Measurements from ENCODE around the gene SPTLC3. TPM values are rescaled to one million over a fixed set of nuclear protein-coding genes. Genes with fewer than 3 reads are reported as not detected.

The SPTLC3 gene
- total RNA-seq, 2 experiments from 2014 or later = 1.1 to 1.3 TPM

- intact Hi-C loops (cut with DNase I, micrococcal nuclease) = no loop called here
- ATAC-seq (no peak), DNase-seq (no peak)
- no peaks in the 10 kb centered on the region for H3K27me3 Mint-ChIP-seq
- ChIA-PET CTCF (interaction anchor here (0.6 to 1.1 kb wide), 2 partner anchors 17 to 102 kb away, joined by 4 read pairs; no protein-coding TSS in a partner anchor), POLR2A (no interaction called here)
- H3K4me1 Mint-ChIP-seq = peaks cover 5% of the 10 kb centered on the region
- peaks cover 17% of the 10 kb centered on the region for H3K9me3 Mint-ChIP-seq (ENCODE audit: low read depth)
- peaks cover 3% of the 10 kb centered on the region for H3K36me3 Mint-ChIP-seq (ENCODE audit: low read depth)
- H3K4me3 Mint-ChIP-seq = no peak overlapping the region
- H3K27ac Mint-ChIP-seq = no peak overlapping the region
Observed at GRCh38 chr20:13017883-13018535, 9.2 kb downstream of the SPTLC3 start.

- Mint-ChIP-seq H3K4me3 (no peak overlapping the region), H3K36me3 (ENCODE audit: low read depth) (peaks cover 3% of the 10 kb centered on the region), H3K9me3 (ENCODE audit: low read depth) (peaks cover 17% of the 10 kb centered on the region), H3K4me1 (peaks cover 3% of the 10 kb centered on the region), H3K27ac (no peak overlapping the region), H3K27me3 (no peaks in the 10 kb centered on the region)
- CTCF ChIA-PET = no interaction called here
- ATAC-seq (no peak), DNase-seq (no peak)
- POLR2A ChIA-PET = no interaction called here
- intact Hi-C loops (cut with DNase I, micrococcal nuclease) = no loop called here
Observed at GRCh38 chr20:13021205-13021970, 12.6 kb downstream of the SPTLC3 start.

GRCh38 chr20:13022401-13023155, 13.8 kb downstream of the SPTLC3 start:
- no peak for ATAC-seq

GRCh38 chr20:13024596-13024995, 15.8 kb downstream of the SPTLC3 start:
- Mint-ChIP-seq H3K36me3 (ENCODE audit: low read depth) (peaks cover 3% of the 10 kb centered on the region), H3K4me1 (peaks cover 3% of the 10 kb centered on the region), H3K4me3 (no peak overlapping the region), H3K9me3 (ENCODE audit: low read depth) (peaks cover 13% of the 10 kb centered on the region), H3K27me3 (no peaks in the 10 kb centered on the region), H3K27ac (no peak overlapping the region)
- intact Hi-C loops (cut with DNase I, micrococcal nuclease) = no loop called here
- CTCF ChIA-PET = interaction anchor here (0.7 kb wide), 1 partner anchor 72 kb away, joined by 3 read pairs; no protein-coding TSS in a partner anchor
- ATAC-seq (no peak), DNase-seq (no peak)
- POLR2A ChIA-PET = no interaction called here

More at GRCh38 chr20:13022401-13023155, 13.8 kb downstream of the SPTLC3 start:
- CTCF ChIA-PET = no interaction called here
- Mint-ChIP-seq H3K4me3 (no peak overlapping the region), H3K36me3 (ENCODE audit: low read depth) (peaks cover 3% of the 10 kb centered on the region), H3K9me3 (ENCODE audit: low read depth) (peaks cover 14% of the 10 kb centered on the region), H3K27me3 (no peaks in the 10 kb centered on the region), H3K4me1 (peaks cover 3% of the 10 kb centered on the region), H3K27ac (no peak overlapping the region)
- POLR2A ChIA-PET = no interaction called here
- intact Hi-C loops (cut with DNase I, micrococcal nuclease) = no loop called here
- no peak for DNase-seq

- intact Hi-C loops (cut with DNase I, micrococcal nuclease) = no loop called here
- Mint-ChIP-seq H3K36me3 (ENCODE audit: low read depth) (peaks cover 3% of the 10 kb centered on the region), H3K4me1 (peaks cover 3% of the 10 kb centered on the region), H3K4me3 (no peak overlapping the region), H3K9me3 (ENCODE audit: low read depth) (peaks cover 13% of the 10 kb centered on the region), H3K27me3 (no peaks in the 10 kb centered on the region), H3K27ac (no peak overlapping the region)
- DNase-seq (no peak), ATAC-seq (no peak)
- POLR2A ChIA-PET = no interaction called here
- CTCF ChIA-PET = no interaction called here
Observed at GRCh38 chr20:13025181-13025580, 16.4 kb downstream of the SPTLC3 start.

- DNase-seq (no peak), ATAC-seq (no peak)
- ChIA-PET POLR2A (no interaction called here), CTCF (no interaction called here)
- Mint-ChIP-seq H3K27ac (no peak overlapping the region), H3K36me3 (ENCODE audit: low read depth) (no peaks in the 10 kb centered on the region), H3K9me3 (ENCODE audit: low read depth) (peaks cover 2% of the 10 kb centered on the region), H3K4me1 (no peaks in the 10 kb centered on the region), H3K4me3 (no peak overlapping the region), H3K27me3 (no peaks in the 10 kb centered on the region)
- intact Hi-C loops (cut with DNase I, micrococcal nuclease) = no loop called here
Observed at GRCh38 chr20:13028001-13028400, 19.2 kb downstream of the SPTLC3 start.

GRCh38 chr20:13028673-13029072, 19.9 kb downstream of the SPTLC3 start:
- Mint-ChIP-seq H3K27me3 (no peaks in the 10 kb centered on the region), H3K4me1 (no peaks in the 10 kb centered on the region), H3K36me3 (ENCODE audit: low read depth) (no peaks in the 10 kb centered on the region), H3K9me3 (ENCODE audit: low read depth) (peaks cover 2% of the 10 kb centered on the region), H3K27ac (no peak overlapping the region), H3K4me3 (no peak overlapping the region)
- ATAC-seq = no peak
- no peak for DNase-seq
- CTCF ChIA-PET = interaction anchor here (1.3 kb wide), 1 partner anchor 103 kb away, joined by 3 read pairs; no protein-coding TSS in a partner anchor
- POLR2A ChIA-PET = no interaction called here
- intact Hi-C loops (cut with DNase I, micrococcal nuclease) = no loop called here

GRCh38 chr20:13029687-13030375, 21.1 kb downstream of the SPTLC3 start:
- Mint-ChIP-seq H3K9me3 (ENCODE audit: low read depth) (peaks cover 2% of the 10 kb centered on the region), H3K27me3 (no peaks in the 10 kb centered on the region), H3K4me1 (no peaks in the 10 kb centered on the region), H3K36me3 (ENCODE audit: low read depth) (no peaks in the 10 kb centered on the region), H3K27ac (no peak overlapping the region), H3K4me3 (no peak overlapping the region)
- ATAC-seq (peak; percentile 61), DNase-seq (peak; percentile 33)
- CTCF ChIA-PET = interaction anchor here (1.3 kb wide), 1 partner anchor 105 kb away, joined by 3 read pairs; no protein-coding TSS in a partner anchor
- intact Hi-C loops (cut with DNase I, micrococcal nuclease) = no loop called here
- POLR2A ChIA-PET = interaction anchor here (0.5 kb wide), 1 partner anchor 20 kb away, joined by 4 read pairs; no protein-coding TSS in a partner anchor

- H3K27me3 Mint-ChIP-seq = no peaks in the 10 kb centered on the region
- H3K36me3 Mint-ChIP-seq (ENCODE audit: low read depth) = no peaks in the 10 kb centered on the region
- ChIA-PET CTCF (no interaction called here), POLR2A (no interaction called here)
- intact Hi-C loops (cut with DNase I, micrococcal nuclease) = no loop called here
- DNase-seq = no peak
- no peak for ATAC-seq
- no peaks in the 10 kb centered on the region for H3K4me1 Mint-ChIP-seq
- peaks cover 2% of the 10 kb centered on the region for H3K9me3 Mint-ChIP-seq (ENCODE audit: low read depth)
- H3K27ac Mint-ChIP-seq = no peak overlapping the region
- H3K4me3 Mint-ChIP-seq = no peak overlapping the region
Observed at GRCh38 chr20:13031751-13032150, 23.0 kb downstream of the SPTLC3 start.

GRCh38 chr20:13034115-13034514, 25.3 kb downstream of the SPTLC3 start:
- H3K4me3 Mint-ChIP-seq = no peak overlapping the region
- DNase-seq (no peak), ATAC-seq (no peak)
- ChIA-PET CTCF (no interaction called here), POLR2A (no interaction called here)
- no peaks in the 10 kb centered on the region for H3K4me1 Mint-ChIP-seq
- no peaks in the 10 kb centered on the region for H3K27me3 Mint-ChIP-seq
- no peak overlapping the region for H3K27ac Mint-ChIP-seq
- H3K9me3 Mint-ChIP-seq (ENCODE audit: low read depth) = peaks cover 2% of the 10 kb centered on the region
- no peaks in the 10 kb centered on the region for H3K36me3 Mint-ChIP-seq (ENCODE audit: low read depth)
- intact Hi-C loops (cut with DNase I, micrococcal nuclease) = no loop called here

- intact Hi-C loops (cut with DNase I, micrococcal nuclease) = no loop called here
- POLR2A ChIA-PET = no interaction called here
- no peaks in the 10 kb centered on the region for H3K27me3 Mint-ChIP-seq
- H3K36me3 Mint-ChIP-seq (ENCODE audit: low read depth) = no peaks in the 10 kb centered on the region
- H3K4me1 Mint-ChIP-seq = no peaks in the 10 kb centered on the region
- CTCF ChIA-PET = interaction anchor here (0.5 kb wide), 1 partner anchor 791 kb away, joined by 3 read pairs; no protein-coding TSS in a partner anchor
- H3K9me3 Mint-ChIP-seq (ENCODE audit: low read depth) = peaks cover 2% of the 10 kb centered on the region
- ATAC-seq = no peak
- no peak overlapping the region for H3K27ac Mint-ChIP-seq
- no peak overlapping the region for H3K4me3 Mint-ChIP-seq
- no peak for DNase-seq
Observed at GRCh38 chr20:13034936-13035335, 26.2 kb downstream of the SPTLC3 start.

All from activated CD4-positive, alpha-beta T cell treated with anti-CD3 and anti-CD28 coated beads for 36 hours (primary cell).